ENCODE results near the gene IL1RL1. TPM values are rescaled to one million over a fixed set of nuclear protein-coding genes. Genes with fewer than 3 reads are reported as not detected.

IL1RL1 gene
- total and polyA plus RNA-seq, 2 experiments from 2014 or later = 0.35 TPM; not detected in 1

DNA sequence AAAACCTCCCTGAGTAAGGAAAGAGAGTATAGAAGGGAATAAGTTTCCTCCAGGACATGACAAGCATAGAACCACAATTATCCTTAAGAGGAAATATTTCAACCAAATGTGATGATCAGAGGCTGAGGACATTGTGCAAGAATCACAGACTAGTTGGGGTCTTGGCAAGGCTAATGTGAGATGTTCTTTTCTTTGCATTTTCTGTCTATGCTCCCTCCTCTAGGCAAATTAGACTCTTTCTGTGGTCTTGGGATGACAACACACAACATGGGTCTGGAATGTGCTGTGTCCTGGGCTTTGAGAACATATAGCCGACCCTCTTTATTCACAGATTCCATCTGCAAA lies 32.0 kb upstream of the IL1RL1 start:
- in situ Hi-C loops (cut with MboI) = no loop called here
- Histone ChIP-seq H3F3A (ENCODE audit: insufficient read depth) (peaks cover 9% of the 10 kb centered on the region), H3K9me2 (ENCODE audit: insufficient read depth) (peaks cover 2% of the 10 kb centered on the region; the same call in 1 of the 2 replicates), H2AFZ (no peak overlapping the region), H3K4me2 (ENCODE audit: unreplicated experiment) (no peak overlapping the region), H3K27me3 (replicated peaks; ENCODE audit: insufficient read depth) (peaks cover 24% of the 10 kb centered on the region), H3K27ac (no peak overlapping the region), H3K36me3 (ENCODE audit: low read depth) (no peaks in the 10 kb centered on the region), H3K79me2 (ENCODE audit: insufficient read depth) (no peaks in the 10 kb centered on the region), H3K9ac (no peak overlapping the region), H3K9me3 (ENCODE audit: low read depth) (no peaks in the 10 kb centered on the region), H3K4me1 (ENCODE audit: insufficient read depth) (peaks cover 13% of the 10 kb centered on the region), H3K4me3 (no peak overlapping the region), H4K20me1 (ENCODE audit: insufficient read depth) (no peaks in the 10 kb centered on the region)
- no peak for TF ChIP-seq EZH2phosphoT487 (IDR thresholded peaks at IDR 0.05; ENCODE audit: insufficient read depth, low read depth)
- no peak for TF ChIP-seq EZH2 (IDR thresholded peaks at IDR 0.05; ENCODE audit: insufficient read depth, poor library complexity, severe bottlenecking)
- DNase-seq = no peak
- 13 to 33% methylated on average over 1 of the region's 1 CpG for WGBS, 2 experiments (ENCODE audit: low coverage in 1 of 2, low lambda C conversion rate in 2 of 2, missing lambda C conversion rate in 2 of 2)

DNA sequence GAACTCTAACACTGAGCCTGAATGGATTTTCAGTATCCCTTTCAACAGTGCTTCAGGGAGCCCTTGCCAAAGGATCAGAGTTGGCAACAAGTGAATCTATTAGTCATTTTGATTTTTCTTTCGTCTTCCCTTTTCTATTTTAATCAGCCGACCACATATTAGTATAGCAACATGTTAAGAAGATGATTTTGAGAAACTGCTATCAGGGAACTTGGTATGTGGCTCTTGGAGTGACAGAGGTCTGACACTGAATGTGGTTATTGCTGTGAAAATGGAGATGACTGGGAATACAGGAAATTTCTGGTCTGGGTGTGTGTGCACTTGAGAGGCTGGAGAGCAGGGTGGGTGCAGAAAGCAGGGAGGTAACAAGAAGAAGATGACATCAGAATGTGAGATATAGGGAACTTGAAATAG lies 28.7 kb upstream of the IL1RL1 start:
- no peak for TF ChIP-seq EZH2phosphoT487 (IDR thresholded peaks at IDR 0.05; ENCODE audit: insufficient read depth, low read depth)
- TF ChIP-seq EZH2 (IDR thresholded peaks at IDR 0.05; ENCODE audit: insufficient read depth, poor library complexity, severe bottlenecking) = no peak
- Histone ChIP-seq H3K9me2 (ENCODE audit: insufficient read depth) (peaks cover 7% of the 10 kb centered on the region; the same call in 1 of the 2 replicates), H3K27ac (no peak overlapping the region), H3K9ac (no peak overlapping the region), H3K27me3 (replicated peaks; ENCODE audit: insufficient read depth) (peaks cover 6% of the 10 kb centered on the region; the same call in 1 of the 2 replicates), H3K4me1 (ENCODE audit: insufficient read depth) (peaks cover 13% of the 10 kb centered on the region), H3F3A (ENCODE audit: insufficient read depth) (peaks cover 9% of the 10 kb centered on the region), H2AFZ (no peak overlapping the region), H3K9me3 (ENCODE audit: low read depth) (no peaks in the 10 kb centered on the region), H4K20me1 (ENCODE audit: insufficient read depth) (no peaks in the 10 kb centered on the region), H3K79me2 (ENCODE audit: insufficient read depth) (no peaks in the 10 kb centered on the region), H3K4me3 (no peak overlapping the region), H3K4me2 (ENCODE audit: unreplicated experiment) (no peak overlapping the region), H3K36me3 (ENCODE audit: low read depth) (no peaks in the 10 kb centered on the region)
- WGBS, 2 experiments (ENCODE audit: low coverage in 1 of 2, low lambda C conversion rate in 2 of 2, missing lambda C conversion rate in 2 of 2) = 6 to 13% methylated on average over 2 of the region's 2 CpGs
- in situ Hi-C loops (cut with MboI) = no loop called here
- peak; percentile 45 for DNase-seq

GRCh38 chr2:102283996-102284395 lies 27.4 kb upstream of the IL1RL1 start:
- H3K36me3 ChIP-seq (ENCODE audit: low read depth) = no peaks in the 10 kb centered on the region
- H3K9me2 ChIP-seq (ENCODE audit: insufficient read depth) = peaks cover 7% of the 10 kb centered on the region; the same call in 1 of the 2 replicates
- no peak overlapping the region for H3K4me2 ChIP-seq (ENCODE audit: unreplicated experiment)
- H3K27ac ChIP-seq = no peak overlapping the region
- H3K9ac ChIP-seq = no peak overlapping the region
- no peaks in the 10 kb centered on the region for H3K79me2 ChIP-seq (ENCODE audit: insufficient read depth)
- H3F3A ChIP-seq (ENCODE audit: insufficient read depth) = peaks cover 9% of the 10 kb centered on the region
- H4K20me1 ChIP-seq (ENCODE audit: insufficient read depth) = no peaks in the 10 kb centered on the region
- H3K4me3 ChIP-seq = no peak overlapping the region
- no peak overlapping the region for H2AFZ ChIP-seq
- H3K9me3 ChIP-seq (ENCODE audit: low read depth) = no peaks in the 10 kb centered on the region
- H3K4me1 ChIP-seq (ENCODE audit: insufficient read depth) = peaks cover 13% of the 10 kb centered on the region
- TF ChIP-seq EZH2 (IDR thresholded peaks at IDR 0.05; ENCODE audit: insufficient read depth, poor library complexity, severe bottlenecking) (no peak), EZH2phosphoT487 (IDR thresholded peaks at IDR 0.05; ENCODE audit: insufficient read depth, low read depth) (no peak)
- WGBS, 2 experiments (ENCODE audit: low coverage in 1 of 2, low lambda C conversion rate in 2 of 2, missing lambda C conversion rate in 2 of 2) = 89 to 94% methylated on average over 1 of the region's 1 CpG
- DNase-seq = peak; percentile 70
- H3K27me3 ChIP-seq (replicated peaks; ENCODE audit: insufficient read depth) = peaks cover 6% of the 10 kb centered on the region; the same call in 1 of the 2 replicates
- in situ Hi-C loops (cut with MboI) = no loop called here

DNA sequence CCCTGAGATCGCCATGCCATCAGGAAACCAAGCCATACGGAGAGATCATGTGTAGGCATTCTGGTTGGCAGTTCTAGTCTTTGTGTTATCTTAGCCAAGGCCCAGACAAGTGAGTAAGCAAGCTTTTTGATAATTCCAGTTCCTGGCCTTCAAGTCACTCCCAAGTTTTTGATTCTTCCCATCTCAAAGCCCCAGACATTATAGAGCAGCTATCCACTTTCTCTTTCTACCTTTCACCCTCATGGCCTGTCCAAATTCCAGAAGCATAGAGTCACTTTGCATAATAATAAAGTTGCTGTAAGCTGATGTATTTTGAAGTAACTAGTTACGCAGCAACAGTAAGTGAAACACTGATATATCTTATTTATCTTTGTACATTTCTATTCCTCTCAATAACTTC lies 26.8 kb upstream of the IL1RL1 start:
- H3K27ac ChIP-seq = no peak overlapping the region
- H3F3A ChIP-seq (ENCODE audit: insufficient read depth) = peaks cover 9% of the 10 kb centered on the region
- whole genome bisulfite sequencing, 2 experiments (ENCODE audit: low coverage in 1 of 2, low lambda C conversion rate in 2 of 2, missing lambda C conversion rate in 2 of 2) = 93 to 95% methylated on average over 3 of the region's 3 CpGs
- peaks cover 13% of the 10 kb centered on the region for H3K4me1 ChIP-seq (ENCODE audit: insufficient read depth)
- no peaks in the 10 kb centered on the region for H3K36me3 ChIP-seq (ENCODE audit: low read depth)
- peaks cover 6% of the 10 kb centered on the region; the same call in 1 of the 2 replicates for H3K27me3 ChIP-seq (replicated peaks; ENCODE audit: insufficient read depth)
- H3K4me2 ChIP-seq (ENCODE audit: unreplicated experiment) = no peak overlapping the region
- H4K20me1 ChIP-seq (ENCODE audit: insufficient read depth) = no peaks in the 10 kb centered on the region
- no peaks in the 10 kb centered on the region for H3K9me3 ChIP-seq (ENCODE audit: low read depth)
- no peak overlapping the region for H2AFZ ChIP-seq
- no peaks in the 10 kb centered on the region for H3K79me2 ChIP-seq (ENCODE audit: insufficient read depth)
- H3K9me2 ChIP-seq (ENCODE audit: insufficient read depth) = peaks cover 7% of the 10 kb centered on the region; the same call in 1 of the 2 replicates
- H3K4me3 ChIP-seq = no peak overlapping the region
- no peak for TF ChIP-seq EZH2 (IDR thresholded peaks at IDR 0.05; ENCODE audit: insufficient read depth, poor library complexity, severe bottlenecking)
- no peak for TF ChIP-seq EZH2phosphoT487 (IDR thresholded peaks at IDR 0.05; ENCODE audit: insufficient read depth, low read depth)
- no peak overlapping the region for H3K9ac ChIP-seq
- DNase-seq = no peak
- in situ Hi-C loops (cut with MboI) = no loop called here

DNA sequence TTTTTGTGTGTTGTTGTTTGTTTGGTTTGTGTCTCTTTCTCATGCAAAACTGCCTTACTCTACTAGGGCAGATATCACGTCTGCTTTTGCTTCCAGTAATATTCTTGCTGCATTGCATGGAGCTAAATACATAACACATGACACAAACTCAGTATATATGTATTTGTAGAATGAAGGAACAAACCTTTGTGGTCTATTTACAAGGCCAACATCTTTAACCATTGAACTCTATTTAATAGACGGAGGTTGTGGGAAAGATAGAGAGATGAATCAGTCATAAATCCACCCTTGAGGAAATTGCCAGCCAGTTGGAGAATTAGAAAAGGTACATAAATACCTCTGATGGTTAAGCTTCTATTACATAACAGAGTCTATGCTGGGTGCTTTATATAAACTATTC lies 26.0 kb upstream of the IL1RL1 start:
- no peak for DNase-seq
- H2AFZ ChIP-seq = no peak overlapping the region
- peaks cover 6% of the 10 kb centered on the region; the same call in 1 of the 2 replicates for H3K27me3 ChIP-seq (replicated peaks; ENCODE audit: insufficient read depth)
- no peak overlapping the region for H3K27ac ChIP-seq
- H4K20me1 ChIP-seq (ENCODE audit: insufficient read depth) = no peaks in the 10 kb centered on the region
- no peaks in the 10 kb centered on the region for H3K36me3 ChIP-seq (ENCODE audit: low read depth)
- H3K9me2 ChIP-seq (ENCODE audit: insufficient read depth) = peaks cover 7% of the 10 kb centered on the region; the same call in 1 of the 2 replicates
- peaks cover 13% of the 10 kb centered on the region for H3K4me1 ChIP-seq (ENCODE audit: insufficient read depth)
- no peaks in the 10 kb centered on the region for H3K9me3 ChIP-seq (ENCODE audit: low read depth)
- H3K79me2 ChIP-seq (ENCODE audit: insufficient read depth) = no peaks in the 10 kb centered on the region
- no peak overlapping the region for H3K4me3 ChIP-seq
- H3K9ac ChIP-seq = no peak overlapping the region
- in situ Hi-C loops (cut with MboI) = no loop called here
- no peak overlapping the region for H3K4me2 ChIP-seq (ENCODE audit: unreplicated experiment)
- TF ChIP-seq EZH2phosphoT487 (IDR thresholded peaks at IDR 0.05; ENCODE audit: insufficient read depth, low read depth) = no peak
- TF ChIP-seq EZH2 (IDR thresholded peaks at IDR 0.05; ENCODE audit: insufficient read depth, poor library complexity, severe bottlenecking) = no peak
- WGBS, 2 experiments (ENCODE audit: low coverage in 1 of 2, low lambda C conversion rate in 2 of 2, missing lambda C conversion rate in 2 of 2) = 83 to 88% methylated on average over 2 of the region's 2 CpGs
- H3F3A ChIP-seq (ENCODE audit: insufficient read depth) = peaks cover 9% of the 10 kb centered on the region

Measured in GM23248 (cell line).